GM21447 (cell line): Measurements from ENCODE around the gene FGF14.

Source experiments
- ATAC-seq: cut with Tn5 transposase; IDR thresholded peaks from one replicate; pipeline ENCODE4 v1.9.1; 2021; ENCODE audit not compliant: unreplicated experiment

Gene FGF14

DNA sequence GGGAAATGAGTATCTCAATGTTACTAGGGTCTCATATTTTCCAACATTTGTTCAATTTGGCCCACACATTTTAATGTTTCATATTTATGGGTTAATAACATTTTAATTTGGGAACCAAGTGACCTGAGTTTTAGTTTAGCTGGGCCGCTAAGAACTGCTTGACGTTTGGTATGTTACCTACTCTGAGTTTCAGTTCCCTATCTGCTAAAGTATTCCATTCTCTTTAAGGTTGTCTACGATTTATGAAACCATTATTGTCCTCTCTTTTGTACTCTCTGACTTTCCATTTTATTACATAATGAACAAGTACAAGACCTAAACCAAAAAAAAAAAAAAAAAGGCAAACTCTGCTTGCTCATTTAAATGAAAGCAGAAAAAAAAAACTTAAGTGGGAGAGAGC is 89.9 kb downstream of the FGF14 start:
- no peak for ATAC-seq

DNA sequence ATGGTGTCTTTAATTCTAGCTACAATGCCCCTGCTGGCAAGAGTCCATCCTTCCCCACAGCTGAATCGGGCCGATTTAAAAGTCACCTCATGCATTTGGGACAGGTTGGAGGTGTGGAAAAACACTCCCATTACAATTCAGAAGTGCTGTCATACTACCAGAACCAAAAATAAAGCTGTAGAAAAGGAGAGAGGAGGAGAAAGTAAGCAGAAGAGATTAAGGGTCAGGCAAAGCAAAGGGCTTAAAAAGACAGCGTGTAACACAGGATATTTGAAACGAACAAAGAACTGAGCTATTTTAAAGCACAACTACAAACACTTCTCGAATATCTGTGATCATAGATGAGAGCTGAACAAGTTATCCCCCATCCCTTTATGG is 90.4 kb downstream of the FGF14 start:
- no peak for ATAC-seq

DNA sequence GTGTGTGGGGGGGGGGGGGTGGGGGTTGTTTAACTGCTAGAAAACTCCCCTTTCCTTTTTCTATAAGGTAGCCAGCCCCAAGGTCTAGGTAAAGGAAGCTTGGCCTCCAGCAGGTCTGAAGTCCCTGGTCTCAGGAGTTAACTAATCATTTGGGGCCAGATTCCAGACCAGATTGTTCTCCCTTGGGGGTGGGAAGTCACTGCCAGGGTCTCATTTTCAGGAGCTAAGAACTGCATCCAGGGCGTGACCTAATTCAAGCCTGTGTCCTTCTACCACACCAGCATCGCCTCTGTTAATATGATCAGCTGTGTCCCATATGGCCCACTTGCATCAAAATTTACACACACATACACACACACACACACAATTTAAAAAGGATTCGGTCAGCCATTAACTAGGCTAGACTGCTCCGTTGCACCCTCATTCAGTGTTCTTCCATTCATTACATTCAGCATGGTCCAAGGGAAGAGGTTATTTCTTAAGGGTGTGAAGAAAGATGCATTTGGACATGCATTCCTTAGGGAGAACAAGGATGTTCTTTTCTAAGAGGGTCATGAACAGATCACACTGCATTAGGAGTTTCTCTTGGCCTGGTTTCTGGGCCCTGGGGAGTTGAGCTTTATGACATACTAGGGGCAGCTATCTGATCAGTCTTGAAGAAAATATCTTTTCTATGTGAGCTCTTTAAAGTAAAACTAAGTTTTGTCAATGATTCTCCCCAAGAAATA is 91.0 kb downstream of the FGF14 start:
- no peak for ATAC-seq

DNA sequence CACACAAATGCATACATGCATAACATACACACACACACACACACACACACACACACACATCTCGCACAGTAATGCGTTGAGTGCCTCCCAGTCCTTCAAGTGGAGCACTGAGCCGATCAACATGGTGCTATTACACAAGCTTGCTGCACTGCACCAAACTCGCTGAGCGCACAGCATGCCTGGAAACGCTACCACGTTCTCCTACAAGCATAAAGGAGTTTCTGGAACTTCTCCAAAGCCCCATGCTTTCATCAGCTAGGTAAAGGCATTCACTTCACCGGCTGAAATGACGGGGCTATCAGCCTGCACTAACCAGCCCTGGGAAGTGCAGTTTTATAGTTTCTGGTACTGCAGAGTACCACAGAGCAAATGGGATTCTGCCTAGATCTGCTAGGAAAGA is 92.7 kb downstream of the FGF14 start:
- no peak for ATAC-seq

DNA sequence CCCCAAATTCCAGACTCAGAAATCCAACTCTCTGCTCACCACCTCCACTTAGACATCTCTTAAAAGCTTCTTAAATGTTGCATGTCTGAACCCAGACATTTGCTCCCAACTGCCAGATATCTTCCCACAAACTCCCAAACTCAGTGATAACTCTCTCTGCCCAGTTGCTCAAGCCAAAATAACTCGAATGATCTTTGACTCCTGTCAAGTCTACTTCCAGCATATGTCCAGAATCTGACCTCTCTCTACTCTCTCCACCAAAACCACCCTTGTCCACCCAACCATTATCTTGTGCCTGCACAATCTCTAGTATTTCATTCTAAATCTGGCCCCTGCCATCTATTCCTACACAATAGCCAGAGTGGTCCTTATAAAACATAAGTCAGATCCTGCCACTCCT is 99.3 kb downstream of the FGF14 start:
- ATAC-seq: no peak

DNA sequence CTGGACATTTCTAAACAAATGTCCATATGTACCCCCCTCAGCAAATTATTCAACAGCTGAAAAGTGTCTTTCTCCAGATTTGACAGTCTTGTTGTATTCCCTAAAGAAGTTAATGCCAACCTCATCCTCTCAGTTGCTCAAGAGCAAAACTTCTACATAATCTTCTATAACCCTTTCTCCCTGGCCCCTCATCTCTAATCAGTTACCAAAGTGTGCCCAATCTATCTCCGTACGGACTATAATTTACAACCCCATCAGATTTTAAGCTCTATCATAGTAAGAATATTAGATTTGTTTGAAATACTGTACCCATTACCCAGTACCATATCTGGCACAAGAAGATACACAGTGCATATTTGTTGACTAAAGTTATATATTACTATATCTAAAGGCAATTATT is 101.5 kb downstream of the FGF14 start:
- no peak for ATAC-seq

DNA sequence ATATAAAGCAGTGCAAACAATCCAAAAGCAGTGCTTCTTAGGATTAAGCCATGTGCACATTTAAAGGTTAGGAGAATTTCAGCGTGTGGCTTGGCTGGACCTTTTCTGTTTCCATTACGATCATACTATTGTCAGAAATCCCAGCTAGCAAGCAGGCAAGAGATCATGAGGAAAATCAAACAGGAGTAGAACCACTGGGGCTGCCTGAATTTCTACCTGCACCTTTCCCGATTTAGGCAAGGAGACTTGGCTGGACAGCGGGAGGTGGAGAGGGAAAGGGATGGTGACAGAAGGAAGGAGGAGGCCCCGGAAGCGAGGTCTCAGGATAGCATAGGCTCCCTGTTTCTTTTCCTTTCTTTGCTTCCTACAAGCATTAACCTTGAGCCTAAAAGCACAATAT is 102.5 kb downstream of the FGF14 start:
- ATAC-seq: no peak

DNA sequence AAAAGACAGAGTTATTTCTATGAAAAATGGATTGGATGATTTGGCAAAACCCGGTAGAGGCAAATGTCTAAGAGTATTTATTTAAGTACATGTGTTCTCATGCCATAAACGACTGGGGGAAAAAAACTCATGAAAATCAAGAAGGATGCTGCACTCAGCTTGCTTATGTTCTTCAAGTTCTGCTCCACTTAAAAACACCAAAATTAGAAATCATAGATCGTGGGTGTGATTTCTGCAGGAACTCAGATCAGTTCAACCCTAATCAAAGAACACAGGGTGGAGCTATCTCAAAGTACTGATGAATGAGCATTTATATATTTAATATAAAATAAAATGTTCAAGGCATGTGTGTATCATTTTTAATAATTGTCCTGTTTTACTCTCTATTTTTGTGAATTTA is 103.8 kb downstream of the FGF14 start:
- ATAC-seq: no peak

DNA sequence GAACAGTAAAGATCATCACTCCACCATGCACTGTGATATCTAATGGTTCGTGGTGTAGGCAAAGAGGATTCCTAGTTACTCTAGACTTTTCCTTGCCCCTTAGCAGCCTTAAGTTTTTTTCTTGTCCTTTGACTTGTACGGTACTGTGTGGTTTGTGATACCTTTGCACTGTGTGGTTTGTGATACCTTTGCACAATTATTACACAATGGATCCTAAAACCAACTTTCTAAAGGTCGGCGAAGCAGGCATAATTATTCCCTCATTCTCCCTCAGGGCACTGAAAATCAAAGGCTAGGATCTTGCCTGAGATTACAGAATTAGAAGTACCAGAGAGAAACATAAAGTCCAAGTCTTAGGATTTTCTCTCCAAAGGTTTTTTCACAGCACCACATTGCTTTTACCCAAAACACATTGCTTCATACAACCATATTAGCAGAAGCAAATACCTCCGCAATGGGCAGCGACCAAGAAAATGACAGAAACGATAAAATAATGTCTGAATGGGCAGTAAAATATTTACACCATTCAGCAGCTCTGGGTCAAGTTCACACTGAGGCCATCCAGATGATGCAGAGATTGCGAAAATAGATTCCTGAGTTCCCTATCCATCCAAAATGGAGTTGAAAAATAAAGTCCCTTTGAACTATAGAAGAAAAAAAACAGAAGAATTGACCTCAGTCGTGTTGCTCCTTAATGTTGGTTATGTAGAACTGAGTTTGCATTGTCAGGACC is 106.4 kb downstream of the FGF14 start:
- no peak for ATAC-seq

DNA sequence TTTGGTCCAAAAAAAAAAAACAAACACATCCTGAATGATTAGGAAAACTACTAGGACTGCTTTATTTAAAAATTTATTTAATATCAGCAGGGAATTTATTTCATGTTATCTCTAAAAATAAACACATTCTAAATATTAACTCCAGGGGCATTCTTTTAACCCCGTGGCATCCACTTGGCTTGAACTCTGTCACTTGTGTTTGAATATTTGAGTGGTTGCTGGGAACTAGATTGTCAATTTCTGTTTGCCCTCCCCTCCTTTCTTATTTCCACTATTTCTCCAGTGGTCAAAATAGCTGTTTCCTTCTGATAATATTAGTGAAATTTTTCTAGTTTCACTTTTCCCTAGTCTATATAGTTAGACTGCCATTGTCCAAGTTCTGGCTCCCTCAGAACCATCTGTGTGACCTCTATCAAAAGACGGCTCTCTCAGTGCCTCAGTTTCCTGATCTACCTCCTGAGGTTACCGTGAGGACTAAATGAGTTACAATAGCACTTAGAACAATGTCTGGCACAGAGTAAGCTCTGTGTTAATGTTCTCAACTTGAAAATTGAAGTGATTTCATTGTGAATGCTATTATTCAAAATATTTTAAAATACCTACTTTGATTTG is 107.3 kb downstream of the FGF14 start:
- ATAC-seq: no peak

DNA sequence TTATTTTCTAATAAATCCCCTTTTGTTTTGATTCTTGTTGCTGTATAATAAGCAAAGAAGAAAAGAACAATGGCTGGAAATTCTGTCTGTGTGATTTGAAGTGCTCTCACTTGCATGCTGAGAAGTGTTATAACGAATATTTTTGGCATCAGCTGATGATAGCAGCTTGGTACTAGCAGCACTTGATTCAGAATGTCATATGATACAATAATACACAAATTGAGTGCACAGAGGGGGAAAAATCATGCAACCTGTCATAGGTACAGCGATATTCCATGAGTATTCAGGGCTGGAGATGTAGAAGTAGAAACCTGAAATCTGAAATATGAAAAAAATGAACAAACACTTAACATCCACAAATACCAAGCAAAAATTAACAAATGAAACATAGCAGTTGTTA is 108.1 kb downstream of the FGF14 start:
- no peak for ATAC-seq

DNA sequence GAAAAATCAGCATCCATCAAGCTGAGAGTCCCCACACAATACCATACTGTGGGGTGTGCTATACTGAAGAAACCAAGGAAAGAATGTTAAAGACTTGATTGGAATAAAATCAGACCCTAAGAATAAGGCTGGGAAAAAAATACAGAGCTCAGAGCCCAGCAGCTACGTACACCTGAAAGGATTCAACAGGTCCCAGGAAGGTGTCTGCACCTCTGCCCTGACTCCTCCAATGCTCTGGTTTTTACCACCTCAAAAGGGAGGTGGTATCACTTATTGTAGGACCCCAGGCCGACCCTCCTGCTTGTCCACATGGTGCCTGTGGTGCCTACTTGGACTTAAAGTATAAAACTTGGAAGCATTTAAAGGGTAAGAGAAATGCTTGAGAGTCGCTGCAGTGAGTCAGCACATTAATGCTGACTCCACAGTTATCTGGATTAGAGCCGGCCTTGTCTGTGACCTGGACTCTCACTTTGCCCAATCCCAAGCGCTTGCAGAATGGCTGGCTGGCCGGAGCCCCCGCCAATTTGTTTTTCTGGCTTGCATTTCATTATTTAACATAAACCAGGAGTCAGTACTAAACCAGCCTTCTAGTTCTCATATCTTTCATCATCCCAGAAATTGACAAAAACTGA is 110.1 kb downstream of the FGF14 start:
- no peak for ATAC-seq

DNA sequence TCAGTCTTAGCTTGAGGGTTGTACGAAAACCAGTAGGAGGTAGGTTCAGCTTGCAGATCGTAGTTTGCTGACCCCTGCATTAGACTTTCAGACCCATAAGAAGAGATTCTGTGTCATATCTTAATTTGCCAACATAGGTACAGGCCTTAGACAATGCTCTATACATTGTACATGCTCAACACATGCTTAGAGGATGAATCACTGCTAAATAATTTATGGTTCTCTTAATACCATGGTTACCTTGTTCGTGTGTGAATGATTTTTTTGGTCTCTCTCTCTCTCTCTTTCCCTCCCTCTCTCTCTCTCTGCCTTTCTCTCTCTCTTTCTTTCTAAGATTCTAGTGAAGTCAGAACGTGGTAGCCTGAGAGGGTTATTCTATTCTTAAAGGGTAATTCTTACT is 112.2 kb downstream of the FGF14 start:
- ATAC-seq: no peak

DNA sequence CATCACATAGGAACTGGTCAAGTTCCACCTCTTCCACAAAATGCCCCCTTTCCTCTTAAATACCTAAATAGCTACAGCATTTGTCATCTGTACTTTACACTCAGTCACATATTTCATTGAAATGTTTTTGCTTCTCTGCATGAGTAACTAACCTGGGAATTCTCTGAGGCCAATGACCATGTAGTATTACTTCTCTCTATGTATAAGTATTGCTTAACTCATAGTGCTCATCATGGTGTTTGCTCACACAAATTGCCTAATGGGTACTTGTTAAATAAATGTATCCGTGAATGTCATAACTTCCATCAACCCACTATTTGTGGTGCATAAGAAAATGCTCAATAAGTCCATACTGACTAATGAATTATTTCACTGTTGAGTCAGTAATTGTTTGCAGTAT is 115.5 kb downstream of the FGF14 start:
- no peak for ATAC-seq

DNA sequence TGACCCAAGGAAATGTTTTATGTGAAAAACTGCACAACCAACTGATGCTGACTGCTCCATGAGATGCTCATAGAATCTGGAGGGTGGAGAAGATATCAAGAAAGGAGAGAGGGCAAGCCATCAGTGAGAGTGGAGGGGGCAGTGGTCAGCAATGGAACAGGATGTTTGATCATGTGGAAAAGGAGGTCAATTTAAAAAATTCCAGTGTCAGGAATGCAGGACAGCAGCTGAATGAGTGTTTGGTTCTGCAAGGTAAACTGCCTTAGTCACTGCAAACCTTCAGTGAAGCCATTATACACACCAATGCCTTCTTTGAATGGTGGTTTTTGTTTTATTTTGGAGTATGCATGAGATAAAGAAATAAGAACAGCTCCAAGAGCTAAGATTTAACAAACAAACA is 121.5 kb downstream of the FGF14 start:
- no peak for ATAC-seq

DNA sequence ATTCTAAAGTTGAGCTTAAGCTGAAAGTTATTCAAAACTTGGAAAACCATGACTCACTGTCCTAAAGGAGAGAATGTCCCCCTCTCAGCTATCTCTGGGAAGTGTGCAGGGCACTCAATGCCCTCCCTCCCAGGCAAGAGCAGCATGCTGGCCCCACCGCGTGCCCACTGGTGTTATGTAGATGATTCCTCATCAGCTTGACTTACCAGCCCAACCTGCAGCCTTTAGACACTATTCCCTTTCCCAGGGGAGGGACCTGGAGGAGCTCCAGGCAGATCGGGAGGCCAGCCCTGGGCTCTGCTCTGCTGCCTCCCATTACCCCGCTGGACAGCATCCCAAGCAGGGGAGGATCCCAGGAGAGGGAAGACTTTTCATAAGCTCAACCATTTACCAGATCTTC is 124.6 kb downstream of the FGF14 start:
- ATAC-seq: no peak

DNA sequence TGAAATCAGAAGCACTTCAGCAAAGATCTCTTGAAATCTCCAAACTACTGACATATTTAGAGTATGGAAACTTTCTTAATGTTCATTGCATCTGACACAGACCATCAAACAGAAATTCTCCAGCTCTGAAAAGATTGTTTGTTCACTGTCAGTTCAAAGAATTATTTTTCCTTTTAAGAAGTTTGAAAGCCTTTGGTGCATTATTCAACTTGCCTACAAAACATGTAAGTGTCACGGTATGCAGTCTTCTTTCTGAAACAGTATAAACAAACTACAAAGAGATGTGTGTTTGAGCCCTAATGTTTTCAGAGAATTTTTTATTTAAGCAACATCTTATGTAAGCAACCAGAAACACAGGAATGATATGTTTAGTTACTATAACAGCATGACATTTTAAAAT is 125.4 kb downstream of the FGF14 start:
- no peak for ATAC-seq

DNA sequence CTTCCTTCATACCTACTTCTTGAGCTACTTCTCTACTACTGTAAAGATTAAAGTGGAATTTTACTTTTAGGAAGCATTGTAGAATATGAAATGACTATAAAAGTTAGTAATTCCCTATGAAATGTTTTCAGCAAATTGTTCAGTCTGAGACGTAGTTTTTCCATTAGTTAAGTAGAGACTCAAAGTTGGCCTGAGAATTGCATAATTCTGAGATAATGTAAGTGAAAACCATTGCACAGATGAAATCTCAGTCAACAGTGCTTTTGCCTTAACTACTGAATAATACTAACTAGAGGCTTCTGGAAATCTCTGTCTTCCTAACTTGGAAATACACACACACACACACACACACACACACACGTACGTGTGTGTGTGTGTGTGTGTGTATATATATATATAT is 125.9 kb downstream of the FGF14 start:
- ATAC-seq: no peak

DNA sequence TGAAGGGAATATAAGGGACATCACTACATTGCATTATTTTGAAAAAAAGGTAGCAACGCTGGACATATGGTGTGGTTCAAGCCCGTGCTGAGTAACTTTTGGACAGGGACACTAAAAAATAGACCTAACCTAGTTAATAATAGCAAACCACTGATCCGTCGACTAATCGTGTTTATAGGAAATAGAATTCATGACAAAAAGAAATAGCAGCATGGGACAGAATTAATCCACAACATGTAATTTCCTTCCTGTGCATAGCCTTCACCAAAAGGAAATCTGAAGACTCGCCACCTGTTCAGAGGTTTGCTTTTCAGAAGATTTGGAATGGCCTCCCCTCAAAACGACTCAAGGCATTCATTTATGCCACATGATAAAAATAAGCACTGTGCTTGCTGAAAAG is 128.7 kb downstream of the FGF14 start:
- no peak for ATAC-seq

DNA sequence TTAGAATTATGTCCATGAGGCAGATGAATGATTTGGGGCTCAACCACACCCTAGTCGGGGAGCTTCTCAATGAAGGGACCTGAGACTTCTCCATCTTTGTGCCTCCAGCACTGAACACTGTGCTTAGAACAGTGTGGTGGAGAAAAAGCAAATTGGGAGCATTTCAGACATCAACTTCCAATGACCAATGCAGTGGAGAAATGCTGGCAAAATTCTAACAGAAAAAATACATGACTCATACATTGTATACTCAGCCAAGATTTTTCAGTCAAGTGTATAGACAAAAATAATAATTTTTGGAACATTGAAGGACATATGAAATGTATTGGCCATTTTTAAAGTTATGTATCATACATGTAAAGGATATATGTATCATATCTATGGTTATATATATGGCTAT is 134.7 kb downstream of the FGF14 start:
- ATAC-seq: no peak

DNA sequence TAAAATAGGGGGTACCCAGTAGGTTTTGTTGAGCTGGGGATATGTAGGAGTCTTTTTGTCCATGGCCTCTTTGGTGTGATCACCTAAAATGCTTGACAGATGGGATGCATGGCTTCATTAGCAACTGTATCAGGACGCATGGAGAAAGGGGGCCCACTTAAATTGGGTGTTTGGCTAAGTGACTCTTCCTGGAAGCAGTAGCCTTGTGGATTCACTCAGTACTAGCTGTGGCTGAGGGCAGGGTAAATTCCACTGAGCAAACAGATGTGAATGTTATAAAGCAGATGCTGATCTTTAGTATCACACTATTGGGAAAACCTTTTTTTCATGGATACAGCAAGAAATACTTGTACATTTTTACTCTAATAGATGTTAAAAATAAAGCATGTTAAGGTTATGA is 140.0 kb downstream of the FGF14 start:
- ATAC-seq: no peak

DNA sequence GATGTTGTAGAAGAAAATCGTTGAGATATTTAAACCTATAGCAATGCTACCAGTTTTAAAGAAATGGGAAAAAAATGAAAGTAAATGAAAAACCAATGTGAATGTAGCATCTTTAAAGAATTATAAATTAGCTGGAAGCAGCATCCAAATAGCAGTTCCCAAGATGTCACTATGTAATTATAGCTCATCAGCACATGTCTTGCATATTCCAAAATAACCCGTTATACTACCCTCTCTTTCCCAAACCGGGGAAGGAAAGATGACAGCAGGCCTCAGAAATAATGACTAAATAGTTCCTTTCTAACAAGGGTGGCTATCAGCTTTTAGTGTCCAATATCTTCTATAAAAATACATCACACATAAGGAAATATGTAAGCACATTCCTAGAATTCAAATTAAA is 140.5 kb downstream of the FGF14 start:
- ATAC-seq: no peak
